ENCODE measurements around the gene RASGRP2. TPM values are rescaled to one million over a fixed set of nuclear protein-coding genes. Genes with fewer than 3 reads are reported as not detected.

Gene RASGRP2
- total and polyA plus RNA-seq, 2 donors (not counting 3 experiments of a cell fraction or from before 2014, with no cell fraction given), result 1.2 to 2.3 TPM

DNA sequence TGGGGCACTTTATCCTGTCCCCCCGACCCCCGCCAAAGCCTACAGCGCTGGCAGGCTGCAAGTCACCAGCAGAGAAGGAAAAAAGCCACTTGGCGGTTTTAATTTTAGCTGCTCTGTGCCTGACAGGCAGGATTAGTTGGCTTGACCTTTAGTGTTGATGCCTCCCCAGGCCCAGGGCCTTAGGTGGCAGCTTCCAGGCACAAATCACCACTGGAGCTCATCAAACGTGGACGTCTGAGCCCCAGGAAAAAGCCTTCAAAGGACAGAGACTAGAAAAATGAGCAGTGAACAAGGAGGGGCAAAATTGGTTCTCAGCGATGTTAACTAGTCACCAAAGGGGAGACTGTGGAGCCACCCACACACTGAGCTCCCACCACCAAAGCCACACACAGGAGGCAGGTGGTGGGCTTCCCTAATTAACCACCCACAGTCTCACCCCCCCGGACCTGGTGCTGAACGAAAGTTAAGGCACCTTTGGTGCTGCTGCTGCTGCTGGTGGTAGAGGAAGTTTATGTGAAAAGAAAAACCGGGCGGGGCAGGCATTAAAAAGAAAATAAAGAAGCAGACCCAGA is 20.2 kb upstream of the RASGRP2 start:
- H3K9me3 ChIP-seq (replicated peaks; ENCODE audit: control insufficient read depth, insufficient read depth, low read length), result no peaks in the 10 kb centered on the region
- peaks cover 43 to 54% of the 10 kb centered on the region in 2 experiments for H3K36me3 ChIP-seq (ENCODE audit: control insufficient read depth in 2 of 2, extremely low read depth in 1 of 2, insufficient read depth in 2 of 2, low read length in 2 of 2)
- no peak overlapping the region for H3K4me2 ChIP-seq (ENCODE audit: insufficient read depth, low read length)
- H3K4me1 ChIP-seq (ENCODE audit: control insufficient read depth, extremely low read depth, insufficient read depth, low read length), result peaks cover 20% of the 10 kb centered on the region
- no peak overlapping the region for H3K9ac ChIP-seq (replicated peaks; ENCODE audit: extremely low read depth, insufficient read depth, low read length)
- no TSS peak for BruUV-seq (replicated peaks)
- no peak overlapping the region for H2AFZ ChIP-seq (ENCODE audit: low read depth, low read length)
- no peak overlapping the region for H3K27ac ChIP-seq (ENCODE audit: insufficient read depth, low read depth, low read length)
- TF ChIP-seq EZH2 (IDR thresholded peaks at IDR 0.05; ENCODE audit: borderline replicate concordance, low read depth, low read length, severe bottlenecking) (no peak), POLR2A (IDR thresholded peaks at IDR 0.05; ENCODE audit: low read depth, low read length) (no peak), MYC (IDR thresholded peaks at IDR 0.05; ENCODE audit: low read depth, low read length) (no peak), CTCF (IDR thresholded peaks at IDR 0.05; ENCODE audit: extremely low read depth in 1 of 2, insufficient read depth in 1 of 2, low read depth in 1 of 2, low read length in 2 of 2) (no peak)
- TF ChIP-seq, protein P1, sequence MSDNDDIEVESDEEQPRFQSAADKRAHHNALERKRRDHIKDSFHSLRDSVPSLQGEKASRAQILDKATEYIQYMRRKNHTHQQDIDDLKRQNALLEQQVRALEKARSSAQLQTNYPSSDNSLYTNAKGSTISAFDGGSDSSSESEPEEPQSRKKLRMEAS (IDR thresholded peaks at IDR 0.05; ENCODE audit: insufficient read depth, insufficient read length), result no peak
- DNase-seq (ENCODE audit: low read depth, low spot score) (no peak), FAIRE-seq (no peak)
- dilution Hi-C loops (cut with MboI; ENCODE audit: extremely low pct_ligation_motif_present, low sequenced_read_pairs), result no loop called here
- CTCF ChIA-PET, result interaction anchor here (1.2 to 2.6 kb wide), 4 partner anchors 8 to 75 kb away, joined by 5 to 12 read pairs (median 6); partner anchors contain the start of gene SF1
- H4K20me1 ChIP-seq (replicated peaks; ENCODE audit: control insufficient read depth, extremely low read depth, insufficient read depth, low read length), result peaks cover 3% of the 10 kb centered on the region
- no peaks in the 10 kb centered on the region for H3K27me3 ChIP-seq (ENCODE audit: control insufficient read depth in 2 of 2, insufficient read depth in 2 of 2, low read length in 2 of 2)
- no peaks in the 10 kb centered on the region for H3K9me1 ChIP-seq (replicated peaks; ENCODE audit: control insufficient read depth, extremely low read depth, insufficient read depth, low read length)
- intact Hi-C loops (cut with micrococcal nuclease), result no loop called here
- peaks cover 26% of the 10 kb centered on the region for H3K79me2 ChIP-seq (ENCODE audit: control insufficient read depth, insufficient read depth, low read length)
- no peak overlapping the region for H3K4me3 ChIP-seq (replicated peaks in 1 of 3; ENCODE audit: insufficient read depth in 1 of 3, low read depth in 1 of 3, low read length in 3 of 3)
- POLR2A ChIA-PET, result interaction anchor here (1.1 kb wide), 1 partner anchor 8 kb away, joined by 8 read pairs; no protein-coding TSS in a partner anchor
